ENCODE measurements around the gene EXT2.

DNA sequence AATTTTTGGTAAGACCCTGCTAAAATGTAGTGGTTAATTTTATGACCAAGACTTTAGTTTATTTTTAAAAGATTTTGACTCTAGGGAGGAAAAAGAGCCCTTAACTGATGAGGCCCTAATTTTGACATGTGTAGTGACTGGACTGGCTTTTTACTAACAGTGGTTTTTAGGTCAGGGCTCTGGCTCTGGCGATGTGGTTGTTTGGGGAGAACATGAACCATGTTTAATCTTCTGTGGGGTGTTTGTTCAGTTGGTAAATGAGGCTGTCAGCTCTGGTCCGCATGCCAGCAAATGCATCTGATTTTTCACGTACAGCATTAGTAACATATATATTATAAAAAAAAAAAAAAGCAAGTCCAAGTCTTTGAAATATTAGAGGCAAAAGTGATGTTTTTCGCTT, 104.3 kb downstream of the EXT2 start:
- no peak for TF ChIP-seq CTCF (conservative IDR thresholded peaks at IDR 0.05 in 1 of 2, IDR thresholded peaks at IDR 0.05 in 1 of 2; ENCODE audit: low read depth in 1 of 2, low read length in 2 of 2)
- TF ChIP-seq EZH2 (IDR thresholded peaks at IDR 0.05; ENCODE audit: low read length, missing control alignments): no peak
